Chondrocyte (in vitro differentiated cells): ENCODE data around the gene TPTE2. TPM values are rescaled to one million over a fixed set of nuclear protein-coding genes. Genes with fewer than 3 reads are reported as not detected.

Experiments used
- DNase-seq: peaks from one replicate; pipeline ENCODE4 v3.0.0; 2021; ENCODE audit warnings: mixed read lengths, low spot score
- H3K27ac Mint-ChIP-seq: one replicate; pipeline ENCODE4 v1.8.0; 2021; ENCODE audit warnings: mild to moderate bottlenecking, moderate library complexity, mixed read lengths; ENCODE audit not compliant: unreplicated experiment
- H3K27me3 Mint-ChIP-seq: 2 replicates; pipeline ENCODE4 v1.8.0; 2021; ENCODE audit warnings: low read depth, mixed read lengths
- H3K36me3 Mint-ChIP-seq: 2 replicates; pipeline ENCODE4 v1.8.0; 2021; ENCODE audit warnings: low read depth, mixed read lengths
- H3K4me1 Mint-ChIP-seq: 2 replicates; pipeline ENCODE4 v1.8.0; 2021; ENCODE audit warnings: low read depth, mild to moderate bottlenecking, mixed read lengths
- H3K4me3 Mint-ChIP-seq: one replicate; pipeline ENCODE4 v1.8.0; 2021; ENCODE audit warnings: mild to moderate bottlenecking, moderate library complexity, mixed read lengths; ENCODE audit not compliant: unreplicated experiment
- H3K9me3 Mint-ChIP-seq: 2 replicates; pipeline ENCODE4 v1.8.0; 2021; ENCODE audit warnings: low read depth, mixed read lengths
- total RNA-seq: library from RNA; stranded (reverse); gene quantifications from 3 replicates; pipeline ENCODE4 v1.2.1, GENCODE V29; 2021
- TF ChIP-seq, protein P1 (sequence below): fragments of 200-600 bp; sonication (generic); IDR thresholded peaks from 2 replicates; pipeline ENCODE4 v1.5.0; 2021; ENCODE audit warnings: antibody characterized with exemption, mild to moderate bottlenecking, moderate library complexity

The TPTE2 gene
- total RNA-seq, 1 donor from 2014 or later: not detected

DNA sequence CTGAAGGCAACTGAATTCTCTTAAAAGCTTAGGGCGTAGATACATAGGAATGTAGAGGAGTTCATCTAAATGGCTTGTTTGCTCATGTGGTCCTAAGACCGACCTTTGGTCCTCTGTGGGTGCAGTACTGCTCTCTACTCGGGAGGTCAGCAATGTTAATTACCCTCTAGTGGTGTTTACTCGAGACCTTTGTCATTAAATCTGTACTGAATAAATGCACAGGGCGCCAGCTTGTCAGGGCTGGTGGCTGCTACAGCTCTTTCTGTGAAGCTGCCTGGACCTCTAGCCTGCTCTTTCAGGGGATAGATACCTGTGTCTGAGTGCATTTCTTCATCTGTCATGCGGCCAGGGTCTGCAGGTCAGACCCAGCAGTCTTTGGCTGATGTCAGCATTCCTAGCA, 43.0 kb upstream of the TPTE2 start:
- peaks cover 5% of the 10 kb centered on the region for H3K4me1 Mint-ChIP-seq
- H3K27me3 Mint-ChIP-seq: no peaks in the 10 kb centered on the region
- no peak overlapping the region for H3K4me3 Mint-ChIP-seq
- TF ChIP-seq, protein P1, sequence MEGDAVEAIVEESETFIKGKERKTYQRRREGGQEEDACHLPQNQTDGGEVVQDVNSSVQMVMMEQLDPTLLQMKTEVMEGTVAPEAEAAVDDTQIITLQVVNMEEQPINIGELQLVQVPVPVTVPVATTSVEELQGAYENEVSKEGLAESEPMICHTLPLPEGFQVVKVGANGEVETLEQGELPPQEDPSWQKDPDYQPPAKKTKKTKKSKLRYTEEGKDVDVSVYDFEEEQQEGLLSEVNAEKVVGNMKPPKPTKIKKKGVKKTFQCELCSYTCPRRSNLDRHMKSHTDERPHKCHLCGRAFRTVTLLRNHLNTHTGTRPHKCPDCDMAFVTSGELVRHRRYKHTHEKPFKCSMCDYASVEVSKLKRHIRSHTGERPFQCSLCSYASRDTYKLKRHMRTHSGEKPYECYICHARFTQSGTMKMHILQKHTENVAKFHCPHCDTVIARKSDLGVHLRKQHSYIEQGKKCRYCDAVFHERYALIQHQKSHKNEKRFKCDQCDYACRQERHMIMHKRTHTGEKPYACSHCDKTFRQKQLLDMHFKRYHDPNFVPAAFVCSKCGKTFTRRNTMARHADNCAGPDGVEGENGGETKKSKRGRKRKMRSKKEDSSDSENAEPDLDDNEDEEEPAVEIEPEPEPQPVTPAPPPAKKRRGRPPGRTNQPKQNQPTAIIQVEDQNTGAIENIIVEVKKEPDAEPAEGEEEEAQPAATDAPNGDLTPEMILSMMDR: no peak
- peaks cover 1% of the 10 kb centered on the region for H3K36me3 Mint-ChIP-seq
- no peaks in the 10 kb centered on the region for H3K9me3 Mint-ChIP-seq
- DNase-seq: no peak
- H3K27ac Mint-ChIP-seq: no peak overlapping the region

DNA sequence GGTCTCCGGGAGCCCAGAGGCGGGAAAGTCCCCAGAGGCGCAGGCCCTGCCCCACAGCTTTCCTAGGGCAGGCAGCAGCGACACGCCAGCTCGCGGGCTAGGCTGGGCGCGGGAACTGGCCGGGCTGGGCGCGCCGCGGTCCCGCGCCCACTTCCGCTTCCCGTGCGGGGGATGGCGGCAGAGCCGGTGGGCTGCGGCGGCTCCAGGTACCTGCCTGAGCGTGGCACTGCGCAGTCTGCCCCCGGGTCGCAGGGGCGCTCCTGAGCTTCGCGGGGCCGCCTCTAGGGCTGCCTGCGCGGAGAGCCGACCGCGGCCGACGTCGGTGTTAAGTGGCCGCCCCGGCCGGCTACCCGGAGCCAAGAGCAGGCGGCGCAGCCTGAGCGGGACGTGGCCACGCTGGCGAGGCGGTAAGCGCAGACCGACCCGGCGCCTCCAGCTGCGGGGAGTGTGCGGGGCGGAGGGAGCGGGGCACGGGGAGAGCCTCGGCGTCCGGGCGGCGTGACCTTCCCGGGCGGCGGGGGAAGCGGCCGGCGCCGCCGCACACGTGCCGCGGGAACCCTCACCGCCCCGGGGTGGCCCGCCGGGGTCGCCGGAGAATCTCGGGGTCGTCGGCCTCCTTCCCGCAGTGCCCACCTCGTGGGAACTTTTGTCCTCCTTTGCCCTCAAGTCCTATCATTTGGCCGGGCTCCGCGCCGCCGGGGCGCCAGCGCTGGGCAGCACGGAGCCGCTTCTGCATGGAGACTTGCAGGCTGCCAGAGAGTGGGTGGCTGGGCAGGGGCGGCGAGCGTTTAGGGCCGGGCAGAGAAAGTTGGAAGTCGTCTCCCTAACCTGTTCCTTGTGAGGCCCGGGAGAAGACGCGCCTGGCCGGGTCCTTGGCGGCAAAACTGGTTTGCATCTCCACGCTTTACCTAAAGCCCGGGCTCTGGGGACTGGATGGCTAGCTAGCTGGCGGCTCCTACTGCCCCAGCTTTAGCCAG, 40.7 kb upstream of the TPTE2 start:
- Mint-ChIP-seq H3K4me3 (peak overlapping the region; percentile 69), H3K36me3 (no peaks in the 10 kb centered on the region), H3K27ac (no peak overlapping the region), H3K9me3 (no peaks in the 10 kb centered on the region), H3K27me3 (no peaks in the 10 kb centered on the region), H3K4me1 (peaks cover 5% of the 10 kb centered on the region)
- no peak for DNase-seq
- TF ChIP-seq, protein P1: peak; percentile 56

DNA sequence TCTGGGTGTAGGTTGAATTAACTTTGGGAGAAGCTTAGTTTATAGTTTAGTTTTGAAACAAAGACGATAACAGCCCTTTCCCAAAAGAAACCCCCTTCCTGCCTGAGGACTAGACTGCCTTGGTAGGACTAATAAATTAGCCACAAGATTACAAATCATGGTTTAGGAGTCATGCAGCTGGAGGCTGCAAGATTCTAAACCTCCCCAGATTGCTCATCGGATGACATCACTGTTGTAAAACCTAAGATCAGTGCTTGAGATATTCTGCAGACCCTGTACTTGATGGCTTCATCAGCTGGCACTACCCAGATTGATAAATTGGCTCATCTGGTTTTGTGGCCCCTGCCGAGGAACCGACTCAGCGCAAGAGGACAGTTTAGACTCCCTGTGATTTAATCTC, 36.2 kb upstream of the TPTE2 start:
- no peak for DNase-seq
- TF ChIP-seq, protein P1: no peak
- Mint-ChIP-seq H3K9me3 (no peaks in the 10 kb centered on the region), H3K27me3 (peaks cover 7% of the 10 kb centered on the region), H3K27ac (no peak overlapping the region), H3K36me3 (no peaks in the 10 kb centered on the region), H3K4me1 (peaks cover under 1% of the 10 kb centered on the region), H3K4me3 (no peak overlapping the region)

DNA sequence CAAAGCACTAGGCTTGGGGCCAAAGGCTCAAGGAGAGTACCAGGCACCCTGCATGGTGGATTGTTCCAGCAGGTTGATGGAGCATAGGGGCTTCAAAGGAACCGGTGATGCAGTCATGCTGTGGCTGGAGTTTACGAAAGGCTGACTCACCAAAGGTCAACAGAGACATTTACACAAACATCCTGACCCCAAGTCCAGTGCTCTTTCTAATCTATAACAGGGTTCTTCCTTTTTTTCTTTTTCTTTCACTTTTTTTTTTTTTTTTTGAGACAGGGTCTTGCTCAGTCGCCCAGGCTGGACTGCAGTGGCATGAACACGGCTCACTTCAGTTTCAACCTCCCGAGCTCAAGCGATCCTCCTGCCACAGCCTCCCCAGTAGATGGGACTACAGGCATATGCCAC, 35.6 kb upstream of the TPTE2 start:
- Mint-ChIP-seq H3K27ac (no peak overlapping the region), H3K36me3 (no peaks in the 10 kb centered on the region), H3K9me3 (no peaks in the 10 kb centered on the region), H3K4me3 (no peak overlapping the region), H3K4me1 (no peaks in the 10 kb centered on the region), H3K27me3 (peaks cover 7% of the 10 kb centered on the region)
- no peak for DNase-seq
- TF ChIP-seq, protein P1: no peak

DNA sequence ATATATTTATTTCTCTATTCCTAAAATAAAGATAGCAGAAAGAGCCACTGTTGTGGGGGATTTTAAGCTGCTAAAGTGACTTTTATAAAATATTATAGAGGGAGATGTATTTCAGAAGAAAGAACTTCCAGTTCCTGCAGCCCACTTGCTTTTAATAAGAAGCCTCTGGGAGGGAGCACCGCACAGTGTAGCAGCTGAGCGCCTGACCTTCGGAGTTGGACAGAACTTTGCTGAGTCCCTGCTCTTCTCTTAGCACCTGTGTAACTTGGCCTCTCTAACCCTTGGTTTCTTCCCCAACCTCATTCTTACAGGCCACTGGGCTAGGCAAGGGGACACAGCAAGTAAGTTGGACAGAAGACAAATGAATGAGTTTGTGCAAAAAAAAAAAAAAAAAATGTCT, 34.8 kb upstream of the TPTE2 start:
- Mint-ChIP-seq H3K4me1 (no peaks in the 10 kb centered on the region), H3K36me3 (no peaks in the 10 kb centered on the region), H3K27me3 (peaks cover 8% of the 10 kb centered on the region), H3K27ac (no peak overlapping the region), H3K4me3 (no peak overlapping the region), H3K9me3 (no peaks in the 10 kb centered on the region)
- TF ChIP-seq, protein P1: no peak
- DNase-seq: no peak
